Upper lobe of left lung (tissue), 6 donors: ENCODE results near the gene SHE. TPM values are rescaled to one million over a fixed set of nuclear protein-coding genes. Genes with fewer than 3 reads are reported as not detected.

Source experiments
- ATAC-seq, 2 donors: fragments of 200-7000 bp; cut with Tn5 transposase; one replicate each; pipeline ENCODE4 v1.9.1; 2022; ENCODE audit warnings: mild to moderate bottlenecking in 2 of 2, moderate library complexity in 2 of 2; ENCODE audit not compliant: low FRiP score in 2 of 2
- DNase-seq, 2 donors: peaks; one replicate each; pipeline ENCODE4 v3.0.0-alpha.2; 2019 to 2020
- H3K27ac ChIP-seq, 4 donors: fragments of 200-600 bp; sonication (generic); one replicate each; pipeline ENCODE4 v1.5.1; 2016 to 2019
- H3K27me3 ChIP-seq, 4 donors: fragments of 200-600 bp; sonication (generic); one replicate each; pipeline ENCODE4 v1.5.1; 2017 to 2019
- H3K36me3 ChIP-seq, 4 donors: fragments of 200-600 bp; sonication (generic); one replicate each; pipeline ENCODE4 v1.5.1; 2016 to 2019
- H3K4me1 ChIP-seq, 4 donors: fragments of 200-600 bp; sonication (generic); one replicate each; pipeline ENCODE4 v1.5.1; 2018 to 2019
- H3K4me3 ChIP-seq, 4 donors: fragments of 200-600 bp; sonication (generic); one replicate each; pipeline ENCODE4 v1.5.1; 2017 to 2019; ENCODE audit warnings: mild to moderate bottlenecking in 2 of 4, moderate library complexity in 1 of 4
- H3K9me3 ChIP-seq, 4 donors: fragments of 200-600 bp; sonication (generic); one replicate each; pipeline ENCODE4 v1.5.1; 2018 to 2019
- CTCF ChIP-seq, 6 experiments: fragments of 450-650 bp in 4 of 6; fragments of 200-600 bp in 2 of 6; sonication (generic) in 2 of 6; IDR thresholded peaks; one replicate each; pipeline ENCODE4 v1.5.1; 2016 to 2019; ENCODE audit warnings: antibody characterized with exemption in 6 of 6
- EP300 ChIP-seq, 4 donors: sonication (generic); formaldehyde crosslinking; IDR thresholded peaks; one replicate each; pipeline ENCODE4 v1.5.1; 2017; ENCODE audit warnings: antibody characterized with exemption in 4 of 4, control low read depth in 2 of 4
- POLR2A ChIP-seq, 4 donors: fragments of 450-650 bp; IDR thresholded peaks; one replicate each; pipeline ENCODE4 v1.5.1; 2016 to 2017; ENCODE audit warnings: antibody characterized with exemption in 4 of 4, mild to moderate bottlenecking in 2 of 4
- POLR2AphosphoS5 ChIP-seq, 2 donors: sonication (generic); formaldehyde crosslinking; IDR thresholded peaks; one replicate each; pipeline ENCODE4 v1.5.1; 2017; ENCODE audit warnings: antibody characterized with exemption in 2 of 2
- WGBS, 2 donors: methylation state at CpG; one replicate each; pipeline ENCODE4 v1.1.5; 2017 to 2018; 5-methylcytosine and 5-hydroxymethylcytosine counted together
- total RNA-seq, 6 donors: library from RNA; depleted of rRNA in 4 of 6; stranded (reverse); fragments of >200 nt in 4 of 6; gene quantifications; one replicate each; pipeline versions ENCODE4 v1.1.0 to v1.2.1, GENCODE V29; 2016 to 2021
- donor health status: DM: no; HTN: no; CAD: no; lungs with moderate emphysema.
- donor health status: DM: no; HTN: yes; CAD: no; lungs with severe emphysema.

Gene SHE
- total RNA-seq, 6 donors from 2014 or later, result 25.8 to 55.4 (median 29.5) TPM

GRCh38 chr1:154436433-154436832 is 65.8 kb downstream of the SHE start:
- Histone ChIP-seq H3K9me3 (no peaks in the 10 kb centered on the region), H3K4me1 (peaks cover 8 to 61% (median 46%) of the 10 kb centered on the region in 4 donors), H3K4me3 (no peak overlapping the region), H3K36me3 (peaks cover 0 to 37% (median 33%) of the 10 kb centered on the region in 4 donors), H3K27ac (peak overlapping the region in 1 of 4 donors; percentile 16), H3K27me3 (no peaks in the 10 kb centered on the region)
- TF ChIP-seq CTCF (IDR thresholded peaks at IDR 0.05), result no peak
- TF ChIP-seq EP300 (IDR thresholded peaks at IDR 0.05), result no peak
- TF ChIP-seq POLR2A (IDR thresholded peaks at IDR 0.05), result no peak
- TF ChIP-seq POLR2AphosphoS5 (IDR thresholded peaks at IDR 0.05), result no peak
- ATAC-seq (no peak), DNase-seq (no peak)
- WGBS, 2 donors, result 84 to 86% methylated on average over 9 of the region's 9 CpGs

- peak in 1 of 2 donors; percentile 63 for DNase-seq
Measured at GRCh38 chr1:154435599-154436200, 66.5 kb downstream of the SHE start.

GRCh38 chr1:154434346-154435085 is 67.7 kb downstream of the SHE start:
- TF ChIP-seq EP300 (IDR thresholded peaks at IDR 0.05) (no peak), POLR2A (IDR thresholded peaks at IDR 0.05) (peak in 1 of 4 donors; percentile 17), POLR2AphosphoS5 (IDR thresholded peaks at IDR 0.05) (peak in 1 of 2 donors; percentile 49)
- H3K36me3 ChIP-seq, result peaks cover 0 to 51% (median 36%) of the 10 kb centered on the region in 4 donors
- WGBS, 2 donors, result 46 to 64% methylated on average over 12 to 18 of the region's 18 CpGs

More at GRCh38 chr1:154435599-154436200, 66.5 kb downstream of the SHE start:
- Histone ChIP-seq H3K27ac (peak overlapping the region in 1 of 4 donors; percentile 77), H3K4me1 (peaks cover 12 to 60% (median 52%) of the 10 kb centered on the region in 4 donors), H3K9me3 (no peaks in the 10 kb centered on the region), H3K36me3 (peaks cover 0 to 40% (median 33%) of the 10 kb centered on the region in 4 donors), H3K4me3 (no peak overlapping the region), H3K27me3 (no peaks in the 10 kb centered on the region)
- TF ChIP-seq POLR2AphosphoS5 (IDR thresholded peaks at IDR 0.05) (no peak), POLR2A (IDR thresholded peaks at IDR 0.05) (no peak), CTCF (IDR thresholded peaks at IDR 0.05) (no peak), EP300 (IDR thresholded peaks at IDR 0.05) (no peak)
- no peak for ATAC-seq
- 92 to 95% methylated on average over 13 to 15 of the region's 15 CpGs for WGBS, 2 donors

GRCh38 chr1:154433161-154433764 is 68.9 kb downstream of the SHE start:
- no peak for TF ChIP-seq CTCF (IDR thresholded peaks at IDR 0.05)
- TF ChIP-seq EP300 (IDR thresholded peaks at IDR 0.05), result peak in 1 of 4 donors; percentile 18
- Histone ChIP-seq H3K27me3 (no peaks in the 10 kb centered on the region), H3K4me1 (peaks cover 19 to 55% (median 49%) of the 10 kb centered on the region in 4 donors), H3K9me3 (no peaks in the 10 kb centered on the region), H3K27ac (peak overlapping the region; percentile 50 to 88 (median 72)), H3K36me3 (peaks cover 3 to 52% (median 34%) of the 10 kb centered on the region in 4 donors), H3K4me3 (no peak overlapping the region)
- ATAC-seq, result no peak
- DNase-seq, result peak in 1 of 2 donors; percentile 58
- WGBS, 2 donors, result 69 to 77% methylated on average over 8 to 9 of the region's 9 CpGs

More at GRCh38 chr1:154434346-154435085, 67.7 kb downstream of the SHE start:
- Histone ChIP-seq H3K9me3 (no peaks in the 10 kb centered on the region), H3K4me3 (no peak overlapping the region), H3K4me1 (peaks cover 14 to 53% (median 47%) of the 10 kb centered on the region in 4 donors), H3K27ac (peak overlapping the region; percentile 50 to 88 (median 72)), H3K27me3 (no peaks in the 10 kb centered on the region)
- ATAC-seq (peak; percentile 60 to 65), DNase-seq (peak in 1 of 2 donors; percentile 86)
